ENCODE results near the gene NADK. TPM values are rescaled to one million over a fixed set of nuclear protein-coding genes. Genes with fewer than 3 reads are reported as not detected.

Gene NADK
- total RNA-seq, 1 donor from 2014 or later: 89.2 TPM

DNA sequence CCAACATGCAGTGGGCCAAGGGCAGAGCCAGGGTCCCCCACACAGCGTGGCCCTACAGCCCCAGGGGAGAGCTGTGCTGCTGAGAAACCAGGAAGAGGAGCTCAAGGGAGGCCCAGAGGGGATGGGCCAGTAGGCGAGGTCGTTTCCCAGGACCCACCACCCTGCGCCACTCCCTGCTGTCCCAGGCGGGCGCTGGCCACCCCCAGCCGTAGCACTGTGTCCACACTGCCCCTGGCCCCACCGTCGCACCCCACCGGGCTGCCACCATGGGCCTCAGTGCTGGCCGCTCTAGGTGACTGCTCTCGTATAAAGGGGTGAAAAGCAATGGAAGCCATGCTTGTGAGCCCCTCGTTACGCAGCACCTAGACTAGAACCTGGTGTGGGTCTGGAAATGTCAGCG, 22.4 kb downstream of the NADK start:
- H3K36me3 Mint-ChIP-seq: no peaks in the 10 kb centered on the region

GRCh38 chr1:1755426-1755825, 22.8 kb downstream of the NADK start:
- DNase-seq (ENCODE audit: extremely low spot score, unreplicated experiment): no peak
- no peak overlapping the region for H3K4me3 Mint-ChIP-seq
- no peaks in the 10 kb centered on the region for H3K4me1 Mint-ChIP-seq (ENCODE audit: unreplicated experiment)
- no peaks in the 10 kb centered on the region for H3K27me3 Mint-ChIP-seq
- no peaks in the 10 kb centered on the region for H3K36me3 Mint-ChIP-seq
- no peak overlapping the region for H3K27ac Mint-ChIP-seq
- no peak for TF ChIP-seq CTCF (conservative IDR thresholded peaks at IDR 0.05)
- H3K9me3 Mint-ChIP-seq: no peaks in the 10 kb centered on the region

More for the DNA sequence above, 22.4 kb downstream of the NADK start:
- Mint-ChIP-seq H3K4me1 (ENCODE audit: unreplicated experiment) (no peaks in the 10 kb centered on the region), H3K27me3 (no peaks in the 10 kb centered on the region), H3K4me3 (no peak overlapping the region), H3K9me3 (no peaks in the 10 kb centered on the region), H3K27ac (no peak overlapping the region)
- no peak for TF ChIP-seq CTCF (conservative IDR thresholded peaks at IDR 0.05)
- no peak for DNase-seq (ENCODE audit: extremely low spot score, unreplicated experiment)

DNA sequence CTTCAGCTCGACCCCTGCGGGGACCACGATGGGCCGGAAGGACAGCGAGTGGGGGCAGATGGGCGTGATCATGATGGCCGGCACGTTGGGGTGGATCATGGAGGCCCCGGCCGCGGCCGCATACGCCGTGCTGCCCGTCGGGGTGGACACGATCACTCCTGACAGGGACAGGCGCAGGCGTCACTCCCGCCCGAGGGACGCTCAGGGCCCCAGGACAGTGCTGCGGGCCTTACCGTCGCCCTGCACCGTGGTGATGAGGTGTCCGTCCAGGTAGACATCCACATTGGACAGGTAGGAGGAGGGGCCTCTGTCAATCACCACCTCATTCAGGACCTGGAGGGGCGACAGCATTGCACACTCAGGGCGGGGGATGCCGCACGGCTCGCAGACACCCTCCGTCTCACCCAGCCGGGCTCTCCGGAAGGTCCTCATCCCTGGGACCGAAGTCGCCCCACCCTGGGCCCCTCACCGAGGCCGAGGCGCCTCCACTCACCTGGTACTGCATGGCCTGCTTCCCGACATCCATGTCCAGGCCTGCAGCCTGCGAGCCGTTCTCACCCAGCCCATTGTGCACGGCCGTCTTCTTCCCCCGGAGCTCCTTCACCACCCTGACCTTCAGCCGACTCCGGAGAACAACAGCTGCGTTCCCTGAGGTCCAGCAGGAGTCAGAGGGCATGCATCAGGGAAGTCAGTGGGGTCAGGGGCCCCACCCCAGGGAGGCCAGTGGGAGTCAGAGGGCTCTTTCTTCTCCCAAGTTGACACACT, 24.0 kb downstream of the NADK start:
- no peak for DNase-seq (ENCODE audit: extremely low spot score, unreplicated experiment)
- no peak for TF ChIP-seq CTCF (conservative IDR thresholded peaks at IDR 0.05)
- H3K27me3 Mint-ChIP-seq: no peaks in the 10 kb centered on the region
- no peaks in the 10 kb centered on the region for H3K9me3 Mint-ChIP-seq
- H3K4me1 Mint-ChIP-seq (ENCODE audit: unreplicated experiment): no peaks in the 10 kb centered on the region
- no peak overlapping the region for H3K27ac Mint-ChIP-seq
- H3K36me3 Mint-ChIP-seq: no peaks in the 10 kb centered on the region
- no peak overlapping the region for H3K4me3 Mint-ChIP-seq

DNA sequence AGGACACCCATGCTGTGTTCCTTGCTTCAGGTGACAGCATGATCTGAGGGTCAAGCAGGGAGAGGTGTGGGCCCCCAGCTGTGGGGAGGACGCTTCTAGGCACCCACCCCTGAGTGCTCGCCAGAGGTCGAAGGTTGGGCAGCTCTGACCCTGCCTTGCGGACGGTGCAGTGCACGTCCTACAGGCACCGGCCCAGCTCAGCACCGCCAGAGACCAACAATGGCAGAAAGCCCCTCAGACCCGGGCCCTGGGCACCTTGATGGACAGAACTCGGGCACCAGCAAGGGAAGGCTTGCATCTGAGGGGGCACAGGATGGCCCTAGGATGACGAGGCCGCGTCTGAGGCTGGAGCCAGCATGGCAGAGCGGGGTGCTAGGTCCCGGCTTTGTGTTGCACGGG, 24.7 kb downstream of the NADK start:
- no peak for TF ChIP-seq CTCF (conservative IDR thresholded peaks at IDR 0.05)
- H3K9me3 Mint-ChIP-seq: no peaks in the 10 kb centered on the region
- no peak overlapping the region for H3K4me3 Mint-ChIP-seq
- no peak for DNase-seq (ENCODE audit: extremely low spot score, unreplicated experiment)
- H3K4me1 Mint-ChIP-seq (ENCODE audit: unreplicated experiment): peaks cover 1% of the 10 kb centered on the region
- H3K27me3 Mint-ChIP-seq: no peaks in the 10 kb centered on the region
- H3K36me3 Mint-ChIP-seq: no peaks in the 10 kb centered on the region
- no peak overlapping the region for H3K27ac Mint-ChIP-seq

DNA sequence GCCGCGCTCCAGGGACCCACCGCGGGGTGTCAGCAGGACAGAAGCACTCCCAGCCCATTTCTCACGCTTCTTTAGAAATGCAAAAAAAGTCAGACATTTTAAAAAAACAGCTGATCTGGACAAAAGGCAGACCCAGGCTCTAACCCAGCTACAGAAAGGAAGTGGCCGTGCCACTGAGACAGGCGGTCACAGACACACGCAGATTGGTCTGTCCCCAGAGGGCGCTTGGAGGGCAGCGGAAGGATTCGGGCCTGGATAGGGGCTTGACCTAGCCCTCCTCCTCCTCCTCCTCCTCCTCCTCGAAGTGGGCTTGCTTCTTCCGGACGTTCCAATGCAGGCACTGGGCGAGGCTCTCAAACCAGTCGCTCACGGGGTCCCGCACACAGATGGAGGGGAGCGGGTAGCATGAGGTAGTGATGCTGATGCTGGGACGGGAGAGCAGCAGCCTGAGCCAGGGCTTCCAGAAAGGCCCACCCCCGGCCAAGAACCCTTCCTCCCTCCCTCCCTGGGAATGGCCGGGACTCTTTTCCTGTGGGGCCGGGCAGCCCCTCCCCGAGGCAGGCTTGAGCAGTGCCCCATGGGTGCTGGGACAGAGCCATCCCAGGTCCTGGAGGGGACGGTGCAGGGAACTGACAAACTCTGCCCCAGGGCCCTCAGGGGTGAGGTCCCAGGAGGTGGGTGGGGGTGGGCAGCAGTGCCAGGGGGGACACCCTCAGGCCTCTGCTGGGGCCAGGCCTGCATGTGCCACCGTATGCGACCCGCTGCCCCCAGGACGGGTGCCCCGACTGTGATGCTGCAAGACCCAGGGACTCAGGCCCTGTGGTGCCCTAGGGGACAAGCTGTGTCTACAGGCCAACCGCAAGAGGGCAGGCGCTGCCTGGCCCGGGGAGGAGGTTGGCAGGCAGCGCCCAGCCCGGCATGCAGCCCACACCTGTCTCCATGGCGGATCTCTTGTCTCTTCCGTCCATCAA, 25.3 kb downstream of the NADK start:
- no peak for DNase-seq (ENCODE audit: extremely low spot score, unreplicated experiment)
- H3K4me1 Mint-ChIP-seq (ENCODE audit: unreplicated experiment): peaks cover 4% of the 10 kb centered on the region
- no peaks in the 10 kb centered on the region for H3K27me3 Mint-ChIP-seq
- TF ChIP-seq CTCF (conservative IDR thresholded peaks at IDR 0.05): no peak
- no peak overlapping the region for H3K27ac Mint-ChIP-seq
- no peaks in the 10 kb centered on the region for H3K9me3 Mint-ChIP-seq
- no peak overlapping the region for H3K4me3 Mint-ChIP-seq
- no peaks in the 10 kb centered on the region for H3K36me3 Mint-ChIP-seq
